Measurements from ENCODE around the gene SASH1.

DNA sequence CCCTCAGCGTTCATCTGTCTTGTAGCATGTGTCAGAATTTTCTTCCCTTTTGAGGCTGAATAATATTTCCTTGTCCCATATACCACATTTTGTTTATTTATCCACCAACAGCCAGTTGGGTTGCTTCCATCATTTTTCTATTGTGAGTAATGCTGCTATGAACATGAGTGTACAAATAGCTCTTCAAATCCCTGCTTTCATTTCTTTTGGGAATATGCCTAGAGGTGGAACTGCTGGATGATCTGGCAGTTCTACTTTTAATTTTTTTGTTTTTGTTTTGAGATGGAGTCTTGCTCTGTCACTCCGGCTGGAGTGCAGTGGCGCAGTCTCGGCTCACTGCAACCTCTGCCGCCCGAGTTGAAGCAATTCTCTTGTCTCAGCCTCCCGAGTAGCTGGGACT, 64.7 kb downstream of the SASH1 start:
- TF ChIP-seq CTCF (conservative IDR thresholded peaks at IDR 0.05; ENCODE audit: low read depth, low read length) (no peak), EZH2 (IDR thresholded peaks at IDR 0.05; ENCODE audit: borderline replicate concordance, low read depth, low read length, poor library complexity, severe bottlenecking) (no peak)

Measured in A673 (cell line).